NCI-H526 (cell line): ENCODE data around the gene ABCE1.

Source experiments
- DNase-seq, 2 experiments: peaks; one replicate each; lab custom pipeline; 2025; lab: John Stamatoyannopoulos, UW

Gene ABCE1

DNA sequence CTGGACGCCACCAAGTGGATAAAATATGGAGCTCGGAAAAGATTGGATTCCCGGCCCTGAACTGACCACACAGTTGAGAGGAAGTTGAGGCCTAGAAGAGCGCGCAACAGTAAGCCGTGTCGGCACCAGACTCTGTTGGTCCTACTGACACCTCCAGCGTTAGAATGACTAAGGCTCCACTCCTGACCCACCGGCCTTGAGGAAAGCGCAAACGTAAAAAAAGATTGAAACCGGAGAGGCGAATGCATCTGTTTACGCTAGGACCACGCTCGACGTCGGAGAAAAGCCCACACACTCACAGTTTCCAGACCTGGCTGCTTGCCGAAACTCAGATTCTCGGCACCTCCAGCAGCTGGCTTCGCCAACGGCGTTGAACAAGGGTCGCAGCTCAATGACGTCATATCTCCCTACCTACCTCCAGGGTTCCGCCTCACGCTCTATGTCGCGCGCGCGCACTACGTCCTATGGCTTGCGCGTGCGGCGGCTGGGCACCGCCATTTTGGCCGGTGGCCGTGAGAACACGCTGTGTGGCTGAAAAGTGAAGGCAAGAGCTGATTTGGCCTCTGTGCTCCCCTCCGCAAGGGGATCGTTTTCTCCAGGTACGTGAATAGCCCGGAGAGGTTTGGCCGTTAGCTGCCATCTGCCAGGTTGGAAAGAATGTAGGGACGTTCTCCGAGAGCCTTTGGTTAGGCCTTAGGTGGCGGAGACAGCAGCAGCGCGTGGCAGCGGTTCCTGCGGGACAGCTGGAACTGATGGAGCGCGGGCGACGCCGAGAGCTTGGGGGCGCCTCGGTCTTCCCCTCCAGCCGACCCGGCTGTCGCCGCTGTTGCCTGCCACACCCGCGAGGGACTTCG is at the start of gene ABCE1, which contains the start of gene ANAPC10:
TSS of gene ABCE1 (plus strand) at position 491 of the 854 bp plus-strand sequence. CDS start 6,102 bp downstream, outside the sequence.
TSS of gene ANAPC10 (minus strand) at position 376 of the 854 bp plus-strand sequence. CDS start 2,097 bp downstream, outside the sequence.
- peak; percentile 94 to 99 for DNase-seq

DNA sequence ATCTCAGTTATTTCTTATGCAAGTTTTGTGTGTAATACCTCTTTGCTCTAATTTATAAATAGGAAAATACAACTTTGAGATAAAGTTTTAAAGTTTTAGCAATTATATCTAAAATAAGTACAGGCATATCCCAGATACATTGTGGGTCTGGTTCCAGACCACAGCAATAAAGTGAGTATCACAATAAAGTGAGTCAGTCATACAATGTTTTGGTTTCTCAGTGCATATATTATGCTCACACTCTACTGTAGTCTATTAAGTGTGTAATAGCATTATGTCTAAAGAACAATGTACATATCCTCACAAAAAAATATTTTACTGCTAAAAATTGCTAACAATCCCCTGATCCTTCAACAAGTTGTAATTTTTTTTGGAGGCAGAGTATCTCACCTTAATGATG is 49.3 kb upstream of the ABCE1 start:
- no peak for DNase-seq

DNA sequence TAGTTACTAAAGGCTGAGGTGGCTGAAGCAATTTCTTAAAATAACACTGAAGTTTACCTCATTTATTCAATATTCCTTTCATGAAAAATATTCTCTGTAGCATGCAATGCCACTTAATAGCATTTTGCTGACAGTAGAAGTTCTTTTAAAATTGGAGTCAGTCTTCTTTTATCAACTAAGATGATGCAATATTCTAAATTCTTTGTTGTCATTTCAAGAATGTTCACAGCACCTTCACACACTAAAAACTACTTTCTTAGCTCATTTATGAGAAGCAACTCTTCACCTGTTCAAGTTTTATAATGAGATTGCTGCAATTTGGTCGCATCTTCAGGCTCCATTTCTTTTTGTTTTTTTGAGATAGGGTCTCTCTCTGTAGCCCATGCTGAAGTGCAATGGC is 48.9 kb upstream of the ABCE1 start:
- no peak for DNase-seq

DNA sequence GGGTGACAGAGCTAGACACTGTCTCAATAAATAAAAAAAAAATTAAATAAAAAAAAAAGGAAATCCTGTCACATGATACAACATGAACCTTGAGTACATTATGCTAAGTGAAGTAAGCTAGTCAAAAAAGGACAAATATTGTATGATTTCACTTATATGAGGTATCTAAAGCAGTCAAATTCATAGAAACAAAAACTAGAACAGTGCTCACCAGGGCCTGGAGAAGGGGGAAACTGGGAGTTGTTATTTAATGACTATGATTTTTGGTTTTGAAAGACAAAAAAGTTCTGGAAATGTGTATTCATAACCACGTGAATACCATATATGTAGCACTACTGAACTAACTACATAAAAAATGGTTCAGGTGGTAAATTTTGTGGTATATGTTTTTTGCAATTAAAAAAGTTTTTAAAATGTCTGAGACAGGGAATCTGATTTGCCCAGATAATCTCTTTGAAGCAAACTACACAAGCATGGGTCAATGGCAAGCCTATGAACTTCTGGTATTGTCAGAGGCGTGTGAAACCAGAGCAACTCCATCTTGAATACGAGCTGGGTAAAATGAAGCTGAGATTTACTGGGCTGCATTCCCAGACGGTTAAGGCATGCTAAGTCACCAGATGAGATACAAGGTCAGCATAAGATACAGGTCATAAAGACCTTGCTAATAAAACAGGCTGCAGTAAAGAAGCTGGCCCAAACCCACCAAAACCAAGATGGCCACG is 42.4 kb upstream of the ABCE1 start:
- DNase-seq, result no peak

DNA sequence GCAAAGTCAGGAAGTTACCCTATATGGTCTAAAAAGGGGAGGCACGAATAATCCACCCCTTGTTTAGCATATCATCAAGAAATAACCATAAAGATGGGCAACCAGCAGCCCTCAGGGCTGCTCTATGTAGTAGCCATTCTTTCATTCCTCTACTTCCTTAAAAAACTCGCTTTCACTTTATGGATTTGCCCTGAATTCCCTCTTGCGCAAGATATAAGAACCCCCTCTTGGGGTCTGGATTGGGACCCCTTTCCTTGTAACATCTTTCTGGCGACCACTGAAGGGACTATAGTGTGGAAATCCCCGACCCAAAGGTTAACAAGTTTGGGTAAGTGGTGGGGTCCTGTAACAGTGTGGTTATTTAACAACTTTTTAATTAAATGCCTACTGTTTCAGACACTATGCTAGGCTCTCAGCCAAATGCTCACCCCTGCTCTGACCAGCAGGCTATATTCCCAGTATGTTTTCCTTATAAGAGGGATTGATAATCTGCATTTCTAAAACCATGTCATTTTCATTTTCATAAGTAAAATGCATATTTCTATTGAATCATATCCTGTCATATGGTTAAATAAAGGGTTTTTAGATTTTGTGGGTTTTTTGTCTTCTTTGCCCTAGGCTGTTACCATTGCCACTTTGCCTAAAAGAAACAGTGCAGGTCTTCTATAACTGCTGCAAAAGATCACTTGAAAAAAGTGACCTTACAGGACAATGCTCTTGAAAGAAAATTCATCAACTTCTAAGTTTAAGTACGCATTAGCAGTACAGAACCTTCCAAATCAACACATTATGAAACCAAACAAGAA is 41.6 kb upstream of the ABCE1 start:
- DNase-seq, result no peak

DNA sequence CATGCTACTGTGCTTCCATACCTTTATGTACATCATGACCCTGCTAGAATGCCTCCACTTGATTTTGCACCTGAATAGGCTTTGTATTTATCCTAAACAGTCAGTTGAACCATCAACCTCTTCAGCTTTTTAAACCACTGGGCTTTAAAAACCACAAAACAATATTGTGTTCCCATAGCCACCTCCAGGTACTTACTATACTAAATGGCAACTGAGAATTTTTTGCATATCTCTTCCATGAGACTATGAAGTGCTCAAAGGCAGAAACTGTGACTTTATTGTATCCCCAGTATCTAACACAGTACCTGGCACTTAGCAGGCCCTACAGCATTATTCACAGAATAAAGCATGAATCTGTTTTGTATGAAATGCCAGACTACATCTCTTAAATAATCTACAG is 39.9 kb upstream of the ABCE1 start:
- peak in 1 of 2 experiments; percentile 21 for DNase-seq

DNA sequence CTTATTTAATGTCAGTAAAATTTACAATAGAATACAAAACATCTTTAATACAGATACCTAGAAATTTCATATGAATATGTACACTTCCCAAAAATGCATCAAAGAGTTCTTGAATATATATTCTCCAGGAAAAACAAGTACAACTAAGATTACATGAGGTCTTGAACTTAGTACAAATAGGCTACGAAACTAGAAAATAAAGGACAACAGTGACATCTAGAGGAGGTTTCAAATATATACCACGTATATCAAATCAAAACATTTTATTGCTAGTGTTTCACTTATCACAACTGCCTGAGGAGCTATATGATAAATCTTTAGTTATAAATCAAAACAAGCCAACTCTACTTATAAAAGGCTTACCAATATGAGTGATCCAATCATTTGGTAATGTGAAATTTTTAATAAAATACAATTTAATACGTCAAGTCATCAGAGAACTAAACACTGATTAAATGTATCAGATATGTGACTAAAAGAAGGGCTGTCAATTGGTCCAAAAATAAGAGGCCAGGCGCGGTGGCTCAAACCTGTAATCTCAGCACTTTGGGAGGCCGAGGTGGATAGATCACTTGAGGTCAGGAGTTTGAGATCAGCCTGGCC is 36.7 kb upstream of the ABCE1 start:
- peak; percentile 46 to 62 for DNase-seq

DNA sequence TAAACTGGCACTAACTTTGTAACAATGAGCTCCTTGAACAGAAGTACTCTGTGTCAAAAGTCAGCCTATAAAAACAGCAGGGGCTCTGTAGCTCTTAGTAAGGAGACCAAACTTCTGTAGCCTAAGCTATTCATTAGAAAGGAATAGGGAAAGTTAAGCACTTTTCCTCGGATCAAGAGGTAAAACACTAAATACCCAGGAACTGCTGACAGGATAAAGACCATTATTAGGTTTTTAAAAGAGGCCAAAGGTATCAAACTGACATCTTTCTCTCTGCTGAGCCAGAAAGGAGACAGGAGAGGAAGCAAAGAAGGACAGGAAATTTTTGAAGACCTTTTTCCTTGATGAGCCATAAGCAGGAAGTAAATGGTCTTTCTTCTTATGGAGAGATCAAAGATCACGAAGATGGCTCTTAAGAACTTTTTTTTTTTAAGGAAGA is 32.0 kb upstream of the ABCE1 start:
- DNase-seq, result no peak

DNA sequence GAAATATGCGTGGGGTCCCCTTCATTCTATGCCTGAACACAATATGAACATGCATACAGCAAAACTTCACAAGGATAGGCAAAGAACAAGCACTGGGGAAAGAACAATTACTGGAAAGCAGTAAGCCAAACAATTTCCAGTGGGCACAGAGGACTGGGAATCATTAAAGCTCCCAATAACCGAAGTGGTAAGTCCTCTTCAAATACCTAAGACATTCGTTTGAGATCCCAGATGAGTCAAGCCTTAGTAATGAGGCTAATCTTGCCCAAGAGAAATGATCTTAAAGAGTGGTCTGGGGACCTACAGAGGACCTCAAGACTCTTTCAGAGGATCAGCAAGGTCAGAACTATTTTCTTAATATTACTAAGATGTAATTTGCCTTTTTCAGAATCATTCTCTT is 28.8 kb upstream of the ABCE1 start:
- DNase-seq, result no peak

DNA sequence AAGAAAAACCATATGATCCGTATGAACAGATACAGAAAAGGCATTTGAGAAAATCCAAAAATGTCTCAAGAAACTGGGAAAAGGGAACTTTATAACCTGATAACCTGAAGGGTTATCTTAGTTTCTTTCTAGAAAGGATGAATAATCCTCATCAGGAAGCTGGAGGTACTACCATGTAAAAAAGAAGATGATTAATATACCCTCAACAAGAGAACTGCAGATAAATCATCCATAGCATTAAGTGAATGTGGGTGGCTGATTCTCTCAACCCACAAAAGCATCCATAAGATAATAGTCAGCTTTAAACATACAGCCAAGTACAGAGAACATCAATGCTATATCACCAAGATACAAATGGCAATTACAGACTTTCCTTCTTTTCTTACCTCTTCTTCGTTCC is 26.6 kb upstream of the ABCE1 start:
- no peak for DNase-seq

DNA sequence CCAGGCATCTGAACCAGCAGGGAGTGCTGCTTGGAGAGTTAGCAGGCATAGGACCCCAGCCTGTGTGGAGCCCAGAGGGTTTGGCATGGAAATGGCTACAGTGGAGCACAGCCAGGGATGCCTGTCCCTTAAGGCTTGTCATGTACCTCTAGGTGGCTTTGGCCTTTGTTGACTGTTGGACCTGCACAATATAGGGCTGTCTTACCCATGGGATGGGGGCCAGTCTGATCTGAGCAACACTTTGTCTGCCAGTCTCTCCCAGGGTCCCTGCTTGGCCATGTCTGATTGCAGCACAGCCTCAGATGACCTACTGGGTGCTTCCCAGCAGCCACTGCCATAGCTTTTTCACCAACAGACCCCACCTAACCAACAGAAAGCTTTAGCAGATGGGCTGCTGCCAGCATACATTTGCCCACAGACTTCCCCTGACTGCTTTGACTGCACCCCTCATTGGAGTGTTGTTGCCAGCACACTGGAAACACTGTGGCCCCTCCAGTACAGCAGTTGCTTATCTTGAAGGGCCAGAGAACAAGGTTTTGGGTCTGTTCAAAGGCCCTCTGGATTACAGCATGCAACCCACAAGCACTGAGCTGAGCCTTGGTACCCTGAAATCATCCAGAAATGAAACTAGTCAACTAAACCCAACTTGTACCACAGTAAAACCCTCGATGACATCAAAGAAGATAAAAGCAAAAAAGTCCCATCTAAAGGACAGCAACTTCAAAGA is 22.2 kb upstream of the ABCE1 start:
- no peak for DNase-seq

DNA sequence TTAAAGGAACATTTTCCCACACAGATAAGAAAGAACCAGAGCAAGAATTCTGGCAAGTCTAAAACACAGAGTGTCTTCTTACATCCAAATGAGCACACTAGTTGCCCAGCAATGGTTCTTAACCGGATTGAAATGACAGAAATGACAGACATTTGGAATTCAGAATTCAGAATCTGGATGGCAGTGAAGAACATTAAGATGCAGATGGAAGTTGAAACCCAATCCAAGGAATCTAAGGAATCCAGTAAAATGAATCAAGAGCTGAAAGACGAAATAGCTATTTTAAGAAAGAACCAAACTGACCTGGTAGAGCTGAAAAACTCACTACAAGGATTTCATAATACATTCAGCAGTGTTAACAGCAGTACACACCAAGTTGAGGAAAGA is 21.6 kb upstream of the ABCE1 start:
- no peak for DNase-seq

DNA sequence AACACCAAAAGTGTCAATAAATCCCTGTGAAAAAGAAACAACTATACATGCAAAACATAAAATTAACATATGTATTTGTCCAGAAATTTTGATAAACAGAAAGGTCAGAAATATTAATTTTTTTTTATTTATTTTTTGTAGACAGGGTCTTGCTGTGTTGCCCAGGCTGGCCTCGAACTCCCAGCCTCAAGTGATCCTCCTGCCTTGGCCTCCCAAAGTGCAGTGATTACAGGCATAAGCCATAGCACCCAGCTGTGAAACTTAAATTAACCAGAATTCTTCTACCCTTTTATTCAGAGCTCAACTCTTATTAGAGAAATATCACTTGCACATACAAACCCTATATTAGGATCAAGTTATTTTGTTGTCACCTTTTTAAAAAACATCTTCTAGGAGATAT is 16.4 kb upstream of the ABCE1 start:
- DNase-seq, result no peak

DNA sequence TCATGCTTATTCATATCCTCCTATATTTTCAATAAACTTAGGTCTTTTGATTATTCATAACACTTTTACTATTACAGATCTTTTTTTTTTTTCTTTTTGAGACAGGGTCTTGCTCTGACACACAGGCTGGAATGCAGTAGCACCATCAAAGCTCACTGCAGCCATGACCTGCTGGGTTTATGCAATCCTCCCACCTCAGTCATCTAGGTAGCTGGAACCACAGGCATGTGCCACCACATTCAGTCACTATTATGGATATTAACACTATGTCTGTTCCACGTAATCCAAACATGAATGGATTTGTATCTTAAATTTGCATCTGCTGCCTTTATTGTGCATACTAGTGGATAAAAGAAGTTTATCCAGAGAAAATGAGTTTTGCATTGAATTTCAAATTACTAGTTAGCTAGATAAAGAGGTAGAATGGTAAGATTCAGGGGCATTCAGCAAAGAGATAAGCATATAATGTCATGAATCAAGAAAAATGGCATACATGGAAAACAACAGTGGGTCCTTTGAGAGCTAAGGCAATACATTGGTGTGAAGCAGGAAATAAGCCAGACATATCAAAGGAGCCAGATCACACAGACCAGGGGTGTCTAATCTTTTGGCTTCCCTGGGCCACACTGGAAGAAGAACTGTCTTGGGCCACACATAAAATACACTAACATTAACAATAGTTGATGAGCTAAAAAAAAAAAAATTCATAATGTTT is 14.1 kb upstream of the ABCE1 start:
- DNase-seq, result no peak

DNA sequence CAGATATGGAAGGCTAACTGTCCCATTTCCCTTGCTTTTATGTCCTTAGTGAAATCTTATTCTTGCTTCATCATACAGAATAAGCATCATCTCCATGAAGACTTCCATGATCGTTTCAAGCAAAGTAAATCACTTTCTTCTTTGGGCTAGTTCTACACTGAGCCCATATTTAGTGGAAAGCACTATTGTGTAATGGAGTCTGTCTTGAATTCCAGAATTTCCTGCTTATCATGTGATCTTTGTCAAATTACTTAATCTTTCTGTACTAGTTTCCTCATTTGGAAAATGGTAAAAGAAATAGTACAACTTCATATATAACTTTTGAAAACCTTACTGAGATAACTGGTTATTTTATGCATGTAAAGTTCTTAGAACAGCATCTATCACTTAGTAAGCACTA is 7.7 kb upstream of the ABCE1 start:
- no peak for DNase-seq

DNA sequence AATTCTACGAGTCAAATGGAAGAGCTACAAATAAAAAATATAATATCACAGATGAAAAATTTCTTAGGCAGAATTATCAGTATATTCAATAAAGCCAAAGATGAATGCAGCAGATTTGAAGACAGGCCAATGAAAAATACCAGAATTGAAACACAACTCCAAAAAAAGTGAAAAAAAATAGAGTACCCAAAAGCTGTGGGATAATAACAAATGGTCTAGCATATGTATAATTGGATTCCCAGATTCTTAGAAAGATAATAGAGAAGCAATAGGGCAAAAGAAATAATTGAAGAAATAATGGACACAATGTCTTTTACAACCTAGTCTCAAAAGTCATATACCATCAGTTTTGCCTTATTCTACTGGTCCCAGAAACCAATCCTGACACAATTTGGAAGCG is 4.5 kb upstream of the ABCE1 start:
- DNase-seq, result no peak

DNA sequence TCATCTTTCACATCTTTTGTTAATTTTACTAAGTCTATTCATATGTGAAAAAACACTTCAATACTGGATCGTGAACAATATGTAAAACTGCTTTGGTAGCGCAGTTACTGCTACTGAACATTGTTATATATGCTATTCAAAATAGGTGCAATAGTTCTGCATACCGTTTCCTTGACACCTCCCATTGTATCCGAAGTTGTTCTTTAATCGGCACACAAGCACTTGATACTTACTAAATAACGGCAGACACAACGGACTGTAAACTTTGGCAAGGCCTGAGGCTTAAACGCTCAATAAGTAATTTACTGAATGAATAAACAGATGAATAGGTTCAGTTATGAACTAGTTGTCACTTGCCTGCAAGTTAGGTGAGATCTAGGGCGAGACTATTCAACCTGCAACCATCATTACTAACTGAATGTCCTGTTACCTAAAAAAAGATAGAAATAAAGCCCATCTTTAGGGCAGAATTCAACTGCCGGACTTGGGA is 735 bp upstream of the ABCE1 start:
- no peak for DNase-seq

DNA sequence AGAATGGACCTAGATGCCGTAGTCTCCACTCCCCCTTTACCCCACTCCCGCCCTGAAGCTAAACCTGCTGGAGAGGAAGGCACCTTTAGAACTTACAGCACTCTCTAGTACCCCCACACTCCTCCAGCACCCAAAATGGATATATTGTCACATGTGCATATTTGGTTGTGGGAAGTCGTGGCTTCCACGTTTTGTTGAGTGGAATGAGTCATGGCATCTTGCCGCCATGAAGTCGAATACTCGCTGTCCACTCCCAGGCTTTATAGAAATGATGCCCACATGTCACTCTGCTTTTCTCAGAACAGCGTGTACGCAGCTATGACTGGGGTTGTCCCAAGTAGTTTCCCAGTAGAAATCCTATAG is 545 bp downstream of the ABCE1 start:
- peak; percentile 36 to 62 for DNase-seq

DNA sequence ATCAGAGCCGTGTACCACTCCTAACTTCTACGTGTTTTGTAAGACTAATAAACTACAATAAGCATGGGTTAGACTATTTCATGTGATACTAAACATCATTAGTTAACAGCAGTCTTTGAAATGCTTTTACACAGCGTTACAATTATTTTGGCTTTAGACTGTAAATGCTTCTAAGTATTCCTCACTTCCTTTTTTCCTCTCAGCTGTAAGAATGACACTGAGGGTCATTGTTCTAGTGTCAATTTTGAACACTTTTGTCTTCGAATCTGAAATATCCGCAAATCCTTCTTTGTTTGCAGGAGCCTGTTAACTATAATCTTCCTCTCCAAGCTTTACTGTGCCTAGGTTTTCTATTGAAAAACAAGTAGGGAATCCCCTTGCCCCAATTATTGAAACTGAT is 1.5 kb downstream of the ABCE1 start:
- DNase-seq, result no peak

DNA sequence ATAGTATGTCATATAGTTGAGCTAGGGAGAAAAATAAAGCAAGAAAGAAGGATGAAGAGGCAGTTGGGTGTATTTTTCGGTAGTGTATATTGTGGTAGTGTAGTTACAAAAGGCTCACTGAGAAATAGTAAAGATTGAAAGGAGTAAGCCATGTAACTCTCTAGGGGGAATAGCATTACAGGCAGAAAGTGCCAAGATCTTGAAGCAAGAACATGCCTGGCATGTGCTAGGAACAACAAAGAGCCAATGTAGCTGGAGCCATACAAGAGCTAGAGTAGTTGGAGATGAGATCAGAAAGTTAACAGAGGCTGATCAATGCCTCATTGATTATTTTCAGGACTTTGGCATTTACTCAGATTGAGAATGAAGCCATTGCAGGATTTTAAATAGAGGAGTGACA is 3.0 kb downstream of the ABCE1 start:
- no peak for DNase-seq

DNA sequence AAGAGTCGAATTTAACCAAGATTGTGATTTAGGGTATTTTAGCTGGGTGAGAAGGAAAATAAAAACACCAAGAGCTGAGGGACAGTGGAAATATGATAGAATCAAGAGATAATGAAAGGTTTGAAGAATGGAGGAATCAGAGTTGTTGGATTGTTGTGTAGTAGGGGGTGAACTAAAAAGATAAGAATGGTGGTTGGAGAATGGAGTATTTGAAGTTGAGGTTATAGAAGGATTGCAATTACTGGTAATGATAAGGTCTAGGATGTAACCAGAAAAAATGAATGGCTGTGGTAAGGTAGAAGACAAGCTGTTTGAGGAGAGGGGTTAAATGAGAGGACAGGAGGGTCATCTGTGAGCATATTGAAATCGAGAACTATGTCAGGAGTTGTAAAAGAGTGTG is 4.5 kb downstream of the ABCE1 start:
- no peak for DNase-seq
